Activated CD4-positive, alpha-beta memory T cell treated with anti-CD3 and anti-CD28 coated beads, Interleukin-2, amount 10 ng/mL, durations not matched to agents 7 days and 5 days (primary cell): ENCODE data around the gene TPSB2. TPM values are rescaled to one million over a fixed set of nuclear protein-coding genes. Genes with fewer than 3 reads are reported as not detected.

ENCODE experiments used
- CTCF ChIA-PET: fragments of 350-600 bp; sonication (Branson Sonifier 250); formaldehyde crosslinking; loops from one replicate; lab custom pipeline; 2021; ENCODE audit warnings: antibody characterized with exemption, inconsistent platforms; lab: Charles Lee
- POLR2A ChIA-PET: fragments of 350-600 bp; sonication (Branson Sonifier 250); formaldehyde crosslinking; loops from one replicate; lab custom pipeline; 2021; ENCODE audit warnings: antibody characterized with exemption; lab: Charles Lee
- DNase-seq: peaks from one replicate; pipeline ENCODE4 v3.0.0-alpha.2; 2020
- H3K27ac Mint-ChIP-seq: one replicate; pipeline ENCODE4 v1.8.0; 2021; ENCODE audit warnings: mild to moderate bottlenecking, mixed read lengths
- H3K27me3 Mint-ChIP-seq: one replicate; pipeline ENCODE4 v1.8.0; 2021; ENCODE audit warnings: mixed read lengths
- H3K36me3 Mint-ChIP-seq: one replicate; pipeline ENCODE4 v1.8.0; 2021; ENCODE audit warnings: low read depth, mixed read lengths
- H3K4me1 Mint-ChIP-seq: one replicate; pipeline ENCODE4 v1.8.0; 2021; ENCODE audit warnings: mixed read lengths
- H3K4me3 Mint-ChIP-seq: one replicate; pipeline ENCODE4 v1.8.0; 2021; ENCODE audit warnings: mild to moderate bottlenecking, mixed read lengths
- H3K9me3 Mint-ChIP-seq: one replicate; pipeline ENCODE4 v1.8.0; 2021; ENCODE audit warnings: mixed read lengths
- total RNA-seq, 2 experiments: library from RNA; stranded (reverse); gene quantifications; one replicate each; pipeline ENCODE4 v1.2.3, GENCODE V29; 2021

The TPSB2 gene
- total RNA-seq, 2 experiments from 2014 or later, result not detected

GRCh38 chr16:1181404-1182315, 48.3 kb downstream of the TPSB2 start:
- no peak for DNase-seq
- H3K4me3 Mint-ChIP-seq, result no peak overlapping the region
- no peak overlapping the region for H3K27ac Mint-ChIP-seq
- H3K9me3 Mint-ChIP-seq, result no peaks in the 10 kb centered on the region
- POLR2A ChIA-PET, result no interaction called here
- no peaks in the 10 kb centered on the region for H3K4me1 Mint-ChIP-seq
- H3K27me3 Mint-ChIP-seq, result no peaks in the 10 kb centered on the region
- H3K36me3 Mint-ChIP-seq, result no peaks in the 10 kb centered on the region
- CTCF ChIA-PET, result no interaction called here

GRCh38 chr16:1180549-1181403, 49.2 kb downstream of the TPSB2 start:
- DNase-seq, result no peak
- ChIA-PET CTCF (no interaction called here), POLR2A (no interaction called here)
- Mint-ChIP-seq H3K4me3 (no peak overlapping the region), H3K27me3 (no peaks in the 10 kb centered on the region), H3K9me3 (no peaks in the 10 kb centered on the region), H3K36me3 (no peaks in the 10 kb centered on the region), H3K4me1 (no peaks in the 10 kb centered on the region), H3K27ac (no peak overlapping the region)

Other genes starting within 250 kb of the TPSB2 start
- gene SOX8, start 248.4 kb downstream of the TPSB2 start, total RNA-seq, result under 1 TPM; 0.10 to 0.13 TPM
- gene SSTR5, start 157.4 kb downstream of the TPSB2 start, total RNA-seq, result not detected
- gene C1QTNF8, start 133.9 kb downstream of the TPSB2 start, total RNA-seq, result not detected
- gene CACNA1H, start 77.1 kb downstream of the TPSB2 start, total RNA-seq, result under 1 TPM; 0.58 to 0.83 TPM
- not detected for gene TPSG1, start 4.9 kb downstream of the TPSB2 start, total RNA-seq
- gene TPSAB1, start 10.5 kb upstream of the TPSB2 start, total RNA-seq, result not detected
- gene TPSD1, start 25.9 kb upstream of the TPSB2 start, total RNA-seq, result not detected
- 100 to 1,000 TPM; 198 to 199 TPM for gene UBE2I, start 79.5 kb upstream of the TPSB2 start, total RNA-seq
- 1 to 10 TPM; 3.4 to 3.9 TPM for gene BAIAP3, start 103.5 kb upstream of the TPSB2 start, total RNA-seq
- gene TSR3, start 121.7 kb upstream of the TPSB2 start, total RNA-seq, result 10 to 100 TPM; 40.6 to 46.0 TPM
- 10 to 100 TPM; 32.5 to 33.4 TPM for gene GNPTG, start 121.7 kb upstream of the TPSB2 start, total RNA-seq
- gene UNKL, start 184.5 kb upstream of the TPSB2 start, total RNA-seq, result 10 to 100 TPM; 40.0 to 43.7 TPM
- gene UQCC4, start 190.6 kb upstream of the TPSB2 start, total RNA-seq, result 10 to 100 TPM; 11.2 to 12.3 TPM
- not detected for gene PERCC1, start 200.9 kb upstream of the TPSB2 start, total RNA-seq
- gene CCDC154, start 214.4 kb upstream of the TPSB2 start, total RNA-seq, result 1 to 10 TPM; 1.6 to 2.2 TPM
- gene CLCN7, start 244.8 kb upstream of the TPSB2 start, total RNA-seq, result 10 to 100 TPM; 44.2 to 49.4 TPM